Liver (tissue), 9 donors: ENCODE measurements around the gene CEP350. TPM values are rescaled to one million over a fixed set of nuclear protein-coding genes. Genes with fewer than 3 reads are reported as not detected.

ENCODE experiments used
- DNase-seq: peaks from one replicate; pipeline ENCODE4 v3.0.0-alpha.2; 2017; ENCODE audit warnings: low spot score
- H3K27ac ChIP-seq, 2 donors: one replicate each; pipeline ENCODE4 v1.7.0; 2013; ENCODE audit warnings: inconsistent platforms in 2 of 2, low read length in 2 of 2, control low read depth in 1 of 2, low read depth in 1 of 2, mild to moderate bottlenecking in 1 of 2
- H3K27me3 ChIP-seq, 4 donors: one replicate each; pipeline versions ENCODE4 v1.6.1 to v1.7.0; 2013; ENCODE audit warnings: low read length in 3 of 4, inconsistent platforms in 1 of 4, mild to moderate bottlenecking in 1 of 4, moderate library complexity in 1 of 4; ENCODE audit not compliant: control insufficient read depth in 4 of 4, insufficient read depth in 4 of 4
- H3K36me3 ChIP-seq, 4 donors: one replicate each; pipeline versions ENCODE4 v1.6.1 to v1.7.0; 2013; ENCODE audit warnings: low read length in 3 of 4, mild to moderate bottlenecking in 3 of 4, low read depth in 1 of 4, moderate library complexity in 1 of 4; ENCODE audit not compliant: control insufficient read depth in 4 of 4, insufficient read depth in 3 of 4
- H3K4me1 ChIP-seq, 4 donors: one replicate each; pipeline versions ENCODE4 v1.6.1 to v1.7.0; 2013; ENCODE audit warnings: low read length in 3 of 4, mild to moderate bottlenecking in 3 of 4, moderate library complexity in 1 of 4; ENCODE audit not compliant: control insufficient read depth in 4 of 4, insufficient read depth in 4 of 4
- H3K4me3 ChIP-seq, 3 donors: one replicate each; pipeline versions ENCODE4 v1.6.1 to v1.7.0; 2013; ENCODE audit warnings: low read length in 3 of 3, control low read depth in 1 of 3, low read depth in 1 of 3, mild to moderate bottlenecking in 1 of 3
- H3K9ac ChIP-seq, 2 donors: one replicate each; pipeline ENCODE4 v1.7.0; 2013; ENCODE audit warnings: low read length in 2 of 2, mild to moderate bottlenecking in 2 of 2, moderate library complexity in 2 of 2, control low read depth in 1 of 2, low read depth in 1 of 2
- H3K9me3 ChIP-seq, 4 donors: one replicate each; pipeline versions ENCODE4 v1.6.1 to v1.7.0; 2013; ENCODE audit warnings: low read length in 3 of 4; ENCODE audit not compliant: control insufficient read depth in 4 of 4
- CTCF ChIP-seq: fragments of 150-350 bp; IDR thresholded peaks from 2 replicates; pipeline ENCODE4 v1.5.1; 2017; ENCODE audit warnings: improper control_type of control experiment, low read depth, low read length; ENCODE audit not compliant: missing input control
- FOXA1 ChIP-seq: IDR thresholded peaks from 2 replicates; pipeline ENCODE4 v1.6.1; 2016; ENCODE audit warnings: antibody characterized with exemption
- FOXA2 ChIP-seq: IDR thresholded peaks from 2 replicates; pipeline ENCODE4 v1.6.1; 2016; ENCODE audit warnings: antibody characterized with exemption
- GABPA ChIP-seq, 2 donors: IDR thresholded peaks in 1 of 2; conservative IDR thresholded peaks in 1 of 2; 2 replicates each; pipeline ENCODE4 v1.6.1; 2016; ENCODE audit warnings: antibody characterized with exemption in 2 of 2, mild to moderate bottlenecking in 1 of 2, moderate library complexity in 1 of 2
- HNF4A ChIP-seq, 2 donors: conservative IDR thresholded peaks; 2 replicates each; pipeline ENCODE4 v1.6.1; 2016; ENCODE audit warnings: antibody characterized with exemption in 2 of 2, mild to moderate bottlenecking in 2 of 2
- JUND ChIP-seq, 2 donors: IDR thresholded peaks; 2 replicates each; pipeline ENCODE4 v1.6.1; 2016; ENCODE audit warnings: antibody characterized with exemption in 2 of 2
- NR2F2 ChIP-seq: IDR thresholded peaks from 2 replicates; pipeline ENCODE4 v1.6.1; 2016; ENCODE audit warnings: antibody characterized with exemption
- RAD21 ChIP-seq, 2 donors: IDR thresholded peaks; 2 replicates each; pipeline ENCODE4 v1.6.1; 2016; ENCODE audit warnings: antibody characterized with exemption in 2 of 2, mild to moderate bottlenecking in 2 of 2
- REST ChIP-seq: IDR thresholded peaks from 2 replicates; pipeline ENCODE4 v1.6.1; 2016; ENCODE audit warnings: antibody characterized with exemption, mild to moderate bottlenecking
- RXRA ChIP-seq, 2 donors: IDR thresholded peaks; 2 replicates each; pipeline ENCODE4 v1.6.1; 2017 to 2018; ENCODE audit warnings: antibody characterized with exemption in 2 of 2, mild to moderate bottlenecking in 1 of 2
- TAF1 ChIP-seq: conservative IDR thresholded peaks from 2 replicates; pipeline ENCODE4 v1.6.1; 2016; ENCODE audit warnings: antibody characterized with exemption, mild to moderate bottlenecking
- ZBTB33 ChIP-seq: IDR thresholded peaks from 2 replicates; pipeline ENCODE4 v1.6.1; 2016; ENCODE audit warnings: antibody characterized with exemption
- WGBS: extraction: QIAGEN DNeasy Blood & Tissue Kit; methylation state at CpG from one replicate; pipeline ENCODE4 v1.1.7; 2013; 5-methylcytosine and 5-hydroxymethylcytosine counted together
- polyA plus RNA-seq, 2 donors: library from polyadenylated mRNA; stranded (reverse) in 1 of 2; unstranded in 1 of 2; fragments of 200-250 nt in 1 of 2; fragments of >200 nt in 1 of 2; fragmentation: Nextera tagmentation in 1 of 2; extraction: Ambion mirVana in 1 of 2; gene quantifications; one replicate each; pipeline versions ENCODE4 v1.2.1 to v1.2.3, GENCODE V29; 2013 to 2015
- total RNA-seq, 2 donors: library from RNA; depleted of rRNA; stranded (reverse); fragments of >200 nt; gene quantifications; one replicate each; pipeline ENCODE4 v1.2.3, GENCODE V29; 2014
- TF ChIP-seq, protein P1 (sequence below): IDR thresholded peaks from 2 replicates; pipeline ENCODE4 v1.6.1; 2016; ENCODE audit warnings: antibody characterized with exemption
- TF ChIP-seq, protein P2 (sequence below): IDR thresholded peaks from 2 replicates; pipeline ENCODE4 v1.6.1; 2016; ENCODE audit warnings: antibody characterized with exemption
- donor health status: healthy.
- donor health status: healthy.
- donor health status: healthy.
- donor health status: healthy.
- donor health status: healthy.

Gene CEP350
- total and polyA plus RNA-seq, 4 donors: 4.5 to 49.0 (median 18.9) TPM

DNA sequence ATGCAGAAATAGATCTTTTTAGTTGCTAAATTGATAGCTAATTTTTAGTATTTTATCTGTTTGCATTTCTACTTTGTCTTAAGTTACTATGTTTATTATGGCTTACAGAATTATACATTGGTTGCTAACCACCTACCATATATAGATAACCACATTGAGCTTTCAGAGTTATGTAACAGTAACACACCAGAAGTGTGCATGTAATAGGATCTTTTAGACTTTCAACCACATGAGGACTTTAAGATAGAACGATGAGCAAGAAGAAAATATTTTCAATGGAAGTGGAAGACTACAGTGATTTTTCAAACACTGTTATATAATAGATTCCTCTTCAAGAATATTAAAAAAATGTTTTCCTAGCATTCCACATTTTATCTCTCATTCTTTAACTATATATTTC is 43.7 kb upstream of the CEP350 start:
- H3K4me1 ChIP-seq: no peaks in the 10 kb centered on the region
- H3K27ac ChIP-seq: no peak overlapping the region
- H3K36me3 ChIP-seq: peaks cover 3 to 55% (median 38%) of the 10 kb centered on the region in 4 donors
- H3K9ac ChIP-seq: no peak overlapping the region
- 74% methylated on average over 1 of the region's 1 CpG for WGBS
- H3K9me3 ChIP-seq: no peaks in the 10 kb centered on the region
- DNase-seq: no peak
- H3K27me3 ChIP-seq: no peaks in the 10 kb centered on the region
- no peak for TF ChIP-seq JUND (IDR thresholded peaks at IDR 0.05)
- TF ChIP-seq, protein P1, sequence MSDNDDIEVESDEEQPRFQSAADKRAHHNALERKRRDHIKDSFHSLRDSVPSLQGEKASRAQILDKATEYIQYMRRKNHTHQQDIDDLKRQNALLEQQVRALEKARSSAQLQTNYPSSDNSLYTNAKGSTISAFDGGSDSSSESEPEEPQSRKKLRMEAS: no peak
- no peak for TF ChIP-seq RXRA (IDR thresholded peaks at IDR 0.05)
- TF ChIP-seq ZBTB33: no peak
- TF ChIP-seq REST: no peak
- TF ChIP-seq FOXA2: no peak
- no peak for TF ChIP-seq GABPA (IDR thresholded peaks at IDR 0.05 in 1 of 2, conservative IDR thresholded peaks at IDR 0.05 in 1 of 2)
- TF ChIP-seq TAF1: no peak
- TF ChIP-seq, protein P2, sequence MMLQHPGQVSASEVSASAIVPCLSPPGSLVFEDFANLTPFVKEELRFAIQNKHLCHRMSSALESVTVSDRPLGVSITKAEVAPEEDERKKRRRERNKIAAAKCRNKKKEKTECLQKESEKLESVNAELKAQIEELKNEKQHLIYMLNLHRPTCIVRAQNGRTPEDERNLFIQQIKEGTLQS: no peak
- TF ChIP-seq FOXA1: no peak
- TF ChIP-seq CTCF: no peak
- no peak for TF ChIP-seq HNF4A (conservative IDR thresholded peaks at IDR 0.05)
- no peak for TF ChIP-seq RAD21 (IDR thresholded peaks at IDR 0.05)
- no peak overlapping the region for H3K4me3 ChIP-seq

DNA sequence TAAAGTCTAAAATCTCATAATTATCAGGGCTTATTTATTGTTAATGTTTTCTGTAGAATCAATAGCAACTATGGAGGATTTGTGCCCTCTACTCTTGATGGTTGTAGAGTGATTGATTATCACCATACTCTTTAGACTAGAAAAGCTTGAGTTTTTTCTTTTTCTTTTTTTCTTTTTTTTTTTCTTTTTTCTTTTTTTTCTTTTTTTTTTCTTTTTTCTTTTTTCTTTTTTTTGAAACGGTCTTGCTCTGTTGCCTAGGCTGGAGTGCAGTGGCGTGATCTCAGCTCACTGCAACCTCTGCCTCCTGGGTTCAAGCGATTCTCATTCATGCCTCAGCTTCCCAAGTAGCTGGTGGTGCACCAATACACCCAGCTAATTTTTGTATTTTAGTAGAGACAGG is 42.8 kb upstream of the CEP350 start:
- H3K4me3 ChIP-seq: no peak overlapping the region
- no peak for DNase-seq
- peaks cover 3 to 59% (median 36%) of the 10 kb centered on the region in 4 donors for H3K36me3 ChIP-seq
- H3K27ac ChIP-seq: no peak overlapping the region
- no peak overlapping the region for H3K9ac ChIP-seq
- no peaks in the 10 kb centered on the region for H3K9me3 ChIP-seq
- WGBS: over 99% methylated on average over 3 of the region's 3 CpGs
- no peaks in the 10 kb centered on the region for H3K27me3 ChIP-seq
- no peaks in the 10 kb centered on the region for H3K4me1 ChIP-seq
- TF ChIP-seq RAD21 (IDR thresholded peaks at IDR 0.05): no peak
- no peak for TF ChIP-seq CTCF
- no peak for TF ChIP-seq TAF1
- TF ChIP-seq JUND (IDR thresholded peaks at IDR 0.05): no peak
- no peak for TF ChIP-seq NR2F2
